Neural cell (in vitro differentiated cells): ENCODE results near the gene IGSF9B. TPM values are rescaled to one million over a fixed set of nuclear protein-coding genes. Genes with fewer than 3 reads are reported as not detected.

Experiments used
- H2AFZ ChIP-seq: fragments of 200-600, 300-800 bp; sonication (generic), shearing (Covaris generic); 2 replicates; pipeline ENCODE4 v1.6.0; 2014; ENCODE audit warnings: low read depth, mild to moderate bottlenecking, antibody characterized with exemption, low read length, moderate library complexity
- H3F3A ChIP-seq: fragments of 200-600 bp; shearing (Covaris generic); 2 replicates; pipeline ENCODE4 v1.6.1; 2016; ENCODE audit warnings: mild to moderate bottlenecking, moderate library complexity, mixed read lengths, antibody characterized with exemption, low read length; ENCODE audit not compliant: insufficient read depth, poor library complexity, severe bottlenecking
- H3K27ac ChIP-seq: fragments of 200-600, 300-800 bp; sonication (generic), shearing (Covaris generic); 2 replicates; pipeline ENCODE4 v1.5.1; 2014; ENCODE audit warnings: mild to moderate bottlenecking, low read length, moderate library complexity
- H3K27me3 ChIP-seq: fragments of 300-800, 200-600 bp; sonication (generic), shearing (Covaris generic); 2 replicates; pipeline ENCODE4 v1.6.0; 2014; ENCODE audit warnings: mild to moderate bottlenecking, low read depth, low read length, moderate library complexity; ENCODE audit not compliant: insufficient read depth
- H3K36me3 ChIP-seq: fragments of 300-800, 200-600 bp; sonication (generic), shearing (Covaris generic); 2 replicates; pipeline ENCODE4 v1.5.1; 2014; ENCODE audit warnings: mild to moderate bottlenecking, antibody characterized with exemption, low read length, moderate library complexity; ENCODE audit not compliant: insufficient read depth
- H3K4me2 ChIP-seq: fragments of 300-800, 200-600 bp; sonication (generic), shearing (Covaris generic); 2 replicates; pipeline ENCODE4 v1.6.0; 2014; ENCODE audit warnings: mild to moderate bottlenecking, low read length
- H3K4me3 ChIP-seq: fragments of 300-800, 200-600 bp; sonication (generic), shearing (Covaris generic); 2 replicates; pipeline ENCODE4 v1.5.1; 2014; ENCODE audit warnings: mild to moderate bottlenecking, low read length, moderate library complexity
- H3K79me2 ChIP-seq: fragments of 200-600 bp; shearing (Covaris generic); replicated peaks from 2 replicates; pipeline ENCODE4 v1.6.0; 2014; ENCODE audit warnings: mild to moderate bottlenecking, low read length, moderate library complexity; ENCODE audit not compliant: insufficient read depth
- H3K9ac ChIP-seq: fragments of 300-800, 200-600 bp; sonication (generic), shearing (Covaris generic); 2 replicates; pipeline ENCODE4 v1.6.1; 2016; ENCODE audit warnings: mild to moderate bottlenecking, low read length, mixed read lengths
- H3K9me2 ChIP-seq: fragments of 200-600 bp; shearing (Covaris generic); 2 replicates; pipeline ENCODE4 v1.6.1; 2016; ENCODE audit warnings: mild to moderate bottlenecking, low read length, mixed read lengths; ENCODE audit not compliant: insufficient read depth
- H3K9me3 ChIP-seq: fragments of 200-600, 300-800 bp; sonication (generic), shearing (Covaris generic); 2 replicates; pipeline ENCODE4 v1.6.1; 2016; ENCODE audit warnings: mild to moderate bottlenecking, mixed run types, low read length, moderate library complexity, mixed read lengths
- H4K20me1 ChIP-seq: fragments of 200-600 bp; shearing (Covaris generic); 2 replicates; pipeline ENCODE4 v1.6.1; 2016; ENCODE audit warnings: mild to moderate bottlenecking, mixed run types; ENCODE audit not compliant: insufficient read depth
- EP300 ChIP-seq: fragments of 450-650 bp; conservative IDR thresholded peaks from 2 replicates; pipeline ENCODE4 v1.6.1; 2014; ENCODE audit warnings: antibody characterized with exemption, mild to moderate bottlenecking, moderate library complexity; ENCODE audit not compliant: poor library complexity, severe bottlenecking
- EZH2 ChIP-seq: fragments of 200-600, 300-800 bp; shearing (Covaris generic), sonication (generic); IDR thresholded peaks from 2 replicates; pipeline ENCODE4 v1.6.1; 2014; ENCODE audit warnings: antibody characterized with exemption, low read length, borderline replicate concordance, mild to moderate bottlenecking; ENCODE audit not compliant: insufficient read depth, poor library complexity, severe bottlenecking
- MXI1 ChIP-seq: fragments of 450-650 bp; conservative IDR thresholded peaks from 2 replicates; pipeline ENCODE4 v1.6.1; 2014; ENCODE audit warnings: antibody characterized with exemption, mild to moderate bottlenecking; ENCODE audit not compliant: poor library complexity, severe bottlenecking
- POLR2AphosphoS5 ChIP-seq: IDR thresholded peaks from 2 replicates; pipeline ENCODE4 v1.6.1; 2012
- RAD21 ChIP-seq: fragments of 450-650 bp; conservative IDR thresholded peaks from 2 replicates; pipeline ENCODE4 v1.6.1; 2014; ENCODE audit warnings: antibody characterized with exemption, mild to moderate bottlenecking, moderate library complexity
- SMC3 ChIP-seq: fragments of 450-650 bp; conservative IDR thresholded peaks from 2 replicates; pipeline ENCODE4 v1.6.1; 2014; ENCODE audit warnings: antibody characterized with exemption, mild to moderate bottlenecking, moderate library complexity; ENCODE audit not compliant: poor library complexity
- TAF1 ChIP-seq: IDR thresholded peaks from 2 replicates; pipeline ENCODE4 v1.6.1; 2012; ENCODE audit warnings: low read depth
- polyA plus RNA-seq: library from polyadenylated mRNA; depleted of rRNA; stranded (reverse); fragments of >200 nt; gene quantifications from 2 replicates; pipeline ENCODE4 v1.2.3, GENCODE V29; 2014
- TF ChIP-seq, protein P1 (sequence below): IDR thresholded peaks from 2 replicates; pipeline ENCODE4 v1.6.1; 2012; ENCODE audit warnings: borderline replicate concordance
- TF ChIP-seq, protein P2 (sequence below): fragments of 450-650 bp; IDR thresholded peaks from 2 replicates; pipeline ENCODE4 v1.5.1; 2014; ENCODE audit warnings: antibody characterized with exemption, mild to moderate bottlenecking, moderate library complexity; ENCODE audit not compliant: poor library complexity, severe bottlenecking

Gene IGSF9B
- polyA plus RNA-seq, 1 donor from 2014 or later, result 2.3 TPM

DNA sequence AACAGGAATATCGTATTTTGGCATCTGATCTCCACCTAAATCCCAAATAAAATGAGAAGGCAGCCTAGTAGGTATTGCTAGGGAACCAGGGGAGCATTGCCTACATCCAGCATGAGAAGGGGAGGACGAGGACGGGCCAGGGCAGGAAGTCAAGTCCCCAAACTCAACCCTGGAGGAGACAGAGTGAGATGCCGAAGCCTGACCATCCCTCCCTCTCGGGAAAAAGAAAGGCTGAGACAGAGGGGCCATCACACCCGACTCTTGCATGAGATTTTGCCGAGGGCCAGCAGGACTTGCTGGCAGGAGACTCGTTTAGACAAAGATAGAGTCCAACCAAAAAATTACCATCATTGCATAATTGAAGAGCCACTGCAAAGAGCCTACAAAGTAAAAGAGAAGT, 61.2 kb downstream of the IGSF9B start:
- TF ChIP-seq EP300 (no peak), RAD21 (no peak), SMC3 (no peak), POLR2AphosphoS5 (no peak), MXI1 (no peak), TAF1 (no peak), EZH2 (no peak)
- TF ChIP-seq, protein P1, sequence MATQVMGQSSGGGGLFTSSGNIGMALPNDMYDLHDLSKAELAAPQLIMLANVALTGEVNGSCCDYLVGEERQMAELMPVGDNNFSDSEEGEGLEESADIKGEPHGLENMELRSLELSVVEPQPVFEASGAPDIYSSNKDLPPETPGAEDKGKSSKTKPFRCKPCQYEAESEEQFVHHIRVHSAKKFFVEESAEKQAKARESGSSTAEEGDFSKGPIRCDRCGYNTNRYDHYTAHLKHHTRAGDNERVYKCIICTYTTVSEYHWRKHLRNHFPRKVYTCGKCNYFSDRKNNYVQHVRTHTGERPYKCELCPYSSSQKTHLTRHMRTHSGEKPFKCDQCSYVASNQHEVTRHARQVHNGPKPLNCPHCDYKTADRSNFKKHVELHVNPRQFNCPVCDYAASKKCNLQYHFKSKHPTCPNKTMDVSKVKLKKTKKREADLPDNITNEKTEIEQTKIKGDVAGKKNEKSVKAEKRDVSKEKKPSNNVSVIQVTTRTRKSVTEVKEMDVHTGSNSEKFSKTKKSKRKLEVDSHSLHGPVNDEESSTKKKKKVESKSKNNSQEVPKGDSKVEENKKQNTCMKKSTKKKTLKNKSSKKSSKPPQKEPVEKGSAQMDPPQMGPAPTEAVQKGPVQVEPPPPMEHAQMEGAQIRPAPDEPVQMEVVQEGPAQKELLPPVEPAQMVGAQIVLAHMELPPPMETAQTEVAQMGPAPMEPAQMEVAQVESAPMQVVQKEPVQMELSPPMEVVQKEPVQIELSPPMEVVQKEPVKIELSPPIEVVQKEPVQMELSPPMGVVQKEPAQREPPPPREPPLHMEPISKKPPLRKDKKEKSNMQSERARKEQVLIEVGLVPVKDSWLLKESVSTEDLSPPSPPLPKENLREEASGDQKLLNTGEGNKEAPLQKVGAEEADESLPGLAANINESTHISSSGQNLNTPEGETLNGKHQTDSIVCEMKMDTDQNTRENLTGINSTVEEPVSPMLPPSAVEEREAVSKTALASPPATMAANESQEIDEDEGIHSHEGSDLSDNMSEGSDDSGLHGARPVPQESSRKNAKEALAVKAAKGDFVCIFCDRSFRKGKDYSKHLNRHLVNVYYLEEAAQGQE, result no peak
- TF ChIP-seq, protein P2, sequence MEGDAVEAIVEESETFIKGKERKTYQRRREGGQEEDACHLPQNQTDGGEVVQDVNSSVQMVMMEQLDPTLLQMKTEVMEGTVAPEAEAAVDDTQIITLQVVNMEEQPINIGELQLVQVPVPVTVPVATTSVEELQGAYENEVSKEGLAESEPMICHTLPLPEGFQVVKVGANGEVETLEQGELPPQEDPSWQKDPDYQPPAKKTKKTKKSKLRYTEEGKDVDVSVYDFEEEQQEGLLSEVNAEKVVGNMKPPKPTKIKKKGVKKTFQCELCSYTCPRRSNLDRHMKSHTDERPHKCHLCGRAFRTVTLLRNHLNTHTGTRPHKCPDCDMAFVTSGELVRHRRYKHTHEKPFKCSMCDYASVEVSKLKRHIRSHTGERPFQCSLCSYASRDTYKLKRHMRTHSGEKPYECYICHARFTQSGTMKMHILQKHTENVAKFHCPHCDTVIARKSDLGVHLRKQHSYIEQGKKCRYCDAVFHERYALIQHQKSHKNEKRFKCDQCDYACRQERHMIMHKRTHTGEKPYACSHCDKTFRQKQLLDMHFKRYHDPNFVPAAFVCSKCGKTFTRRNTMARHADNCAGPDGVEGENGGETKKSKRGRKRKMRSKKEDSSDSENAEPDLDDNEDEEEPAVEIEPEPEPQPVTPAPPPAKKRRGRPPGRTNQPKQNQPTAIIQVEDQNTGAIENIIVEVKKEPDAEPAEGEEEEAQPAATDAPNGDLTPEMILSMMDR, result no peak
- no peaks in the 10 kb centered on the region for H3K27me3 ChIP-seq
- no peak overlapping the region for H3K27ac ChIP-seq
- H3F3A ChIP-seq, result no peaks in the 10 kb centered on the region
- H3K79me2 ChIP-seq, result no peaks in the 10 kb centered on the region
- no peak overlapping the region for H3K9ac ChIP-seq
- H3K9me3 ChIP-seq, result no peaks in the 10 kb centered on the region
- H2AFZ ChIP-seq, result no peak overlapping the region
- H3K4me3 ChIP-seq, result no peak overlapping the region
- H4K20me1 ChIP-seq, result no peaks in the 10 kb centered on the region
- H3K9me2 ChIP-seq, result no peaks in the 10 kb centered on the region
- no peak overlapping the region for H3K4me2 ChIP-seq
- no peaks in the 10 kb centered on the region for H3K36me3 ChIP-seq

DNA sequence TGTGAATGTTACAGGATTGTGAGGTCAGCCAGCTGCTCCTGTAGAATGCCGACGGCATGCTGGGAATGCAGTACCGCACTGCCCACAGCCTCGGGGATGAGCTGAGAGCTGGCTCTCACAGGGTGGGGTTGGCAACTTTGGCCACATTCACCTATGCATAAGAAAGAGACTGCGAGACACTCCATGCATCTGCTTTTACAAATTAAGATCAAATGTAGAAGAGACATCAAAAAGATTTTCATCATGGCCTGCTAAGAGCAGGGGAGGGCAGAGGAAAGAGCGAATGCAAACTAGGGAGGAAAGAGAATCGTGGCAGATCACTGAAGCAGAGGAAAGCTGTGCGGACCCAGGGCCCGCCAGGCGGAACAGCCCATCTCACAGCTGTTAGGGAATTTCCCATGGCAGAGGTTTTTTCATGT, 61.7 kb downstream of the IGSF9B start:
- Histone ChIP-seq H3K27me3 (no peaks in the 10 kb centered on the region), H3K4me2 (no peak overlapping the region)

More for the DNA sequence above, 61.7 kb downstream of the IGSF9B start:
- H3K4me3 ChIP-seq, result no peak overlapping the region
- H3K79me2 ChIP-seq, result no peaks in the 10 kb centered on the region
- no peaks in the 10 kb centered on the region for H3K9me3 ChIP-seq
- no peak overlapping the region for H3K9ac ChIP-seq
- no peaks in the 10 kb centered on the region for H4K20me1 ChIP-seq
- H3F3A ChIP-seq, result no peaks in the 10 kb centered on the region
- TF ChIP-seq, protein P1, result no peak
- TF ChIP-seq, protein P2, result no peak
- no peak for TF ChIP-seq EZH2
- TF ChIP-seq EP300, result no peak
- no peak for TF ChIP-seq POLR2AphosphoS5
- no peak for TF ChIP-seq TAF1
- TF ChIP-seq MXI1, result no peak
- TF ChIP-seq RAD21, result no peak
- TF ChIP-seq SMC3, result no peak
- H2AFZ ChIP-seq, result no peak overlapping the region
- no peak overlapping the region for H3K27ac ChIP-seq
- no peaks in the 10 kb centered on the region for H3K36me3 ChIP-seq
- no peaks in the 10 kb centered on the region for H3K9me2 ChIP-seq
